HG02973 (cell line): ENCODE results near the gene S100A3.
"Not testable (repeated sequence)": the region's sequence is repeated elsewhere in the genome, so short reads cannot be mapped to it uniquely, and the experiment has no call there.

Experiments
- ATAC-seq: cut with Tn5 transposase; IDR thresholded peaks from one replicate; pipeline ENCODE4 v1.9.1; 2021; ENCODE audit warnings: moderate library complexity; ENCODE audit not compliant: unreplicated experiment

Gene S100A3

DNA sequence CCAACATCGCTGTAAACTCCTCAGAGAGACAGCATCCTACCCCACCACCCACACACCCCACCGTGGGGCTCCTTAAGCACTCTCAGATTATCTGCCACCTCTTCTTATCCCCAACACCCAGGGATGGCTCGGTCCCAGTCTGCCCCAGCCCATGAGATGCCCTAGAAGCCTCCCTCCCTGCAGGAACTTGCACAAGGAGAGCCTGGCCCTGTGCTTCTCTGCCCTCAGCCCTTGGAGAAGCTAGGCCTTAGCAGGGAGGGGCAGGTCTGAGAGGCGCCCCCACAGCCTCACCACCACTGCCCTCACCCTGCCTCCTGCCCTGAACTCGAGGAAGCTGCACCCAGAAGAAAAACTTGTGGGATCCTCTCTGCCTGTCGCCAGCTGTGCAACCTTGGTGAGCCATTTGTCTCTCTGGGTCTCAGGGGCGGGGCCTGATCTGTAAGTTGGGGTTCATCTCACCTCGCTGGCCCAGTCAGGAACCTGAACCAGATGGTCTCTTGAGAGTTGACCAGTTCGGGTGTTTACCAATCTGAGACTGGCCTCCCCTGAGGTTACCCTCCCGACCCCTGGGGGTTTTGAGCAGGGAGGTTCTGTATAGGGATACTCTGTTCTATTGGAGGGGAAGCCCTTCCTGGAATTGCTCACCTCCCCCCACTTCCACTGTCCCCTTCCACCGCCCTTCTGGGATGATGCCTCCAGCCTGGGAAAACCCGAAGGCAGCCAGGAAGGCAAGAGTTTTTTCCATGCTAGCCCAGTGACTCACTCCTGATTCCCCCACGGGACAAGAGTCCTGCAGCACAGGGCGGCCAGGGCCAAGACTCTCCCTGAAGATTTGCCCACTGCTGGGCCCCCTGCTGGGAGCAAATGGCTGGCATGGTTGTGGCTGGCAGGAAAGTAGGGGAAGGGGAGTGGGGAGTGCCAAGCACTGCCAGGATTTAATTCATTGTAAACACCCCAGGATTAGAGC, at the start of gene S100A3:
TSS of gene S100A3 (minus strand) at position 537 of the 967 bp plus-strand sequence. CDS start 773 bp downstream, outside the sequence.
- no peak for ATAC-seq

DNA sequence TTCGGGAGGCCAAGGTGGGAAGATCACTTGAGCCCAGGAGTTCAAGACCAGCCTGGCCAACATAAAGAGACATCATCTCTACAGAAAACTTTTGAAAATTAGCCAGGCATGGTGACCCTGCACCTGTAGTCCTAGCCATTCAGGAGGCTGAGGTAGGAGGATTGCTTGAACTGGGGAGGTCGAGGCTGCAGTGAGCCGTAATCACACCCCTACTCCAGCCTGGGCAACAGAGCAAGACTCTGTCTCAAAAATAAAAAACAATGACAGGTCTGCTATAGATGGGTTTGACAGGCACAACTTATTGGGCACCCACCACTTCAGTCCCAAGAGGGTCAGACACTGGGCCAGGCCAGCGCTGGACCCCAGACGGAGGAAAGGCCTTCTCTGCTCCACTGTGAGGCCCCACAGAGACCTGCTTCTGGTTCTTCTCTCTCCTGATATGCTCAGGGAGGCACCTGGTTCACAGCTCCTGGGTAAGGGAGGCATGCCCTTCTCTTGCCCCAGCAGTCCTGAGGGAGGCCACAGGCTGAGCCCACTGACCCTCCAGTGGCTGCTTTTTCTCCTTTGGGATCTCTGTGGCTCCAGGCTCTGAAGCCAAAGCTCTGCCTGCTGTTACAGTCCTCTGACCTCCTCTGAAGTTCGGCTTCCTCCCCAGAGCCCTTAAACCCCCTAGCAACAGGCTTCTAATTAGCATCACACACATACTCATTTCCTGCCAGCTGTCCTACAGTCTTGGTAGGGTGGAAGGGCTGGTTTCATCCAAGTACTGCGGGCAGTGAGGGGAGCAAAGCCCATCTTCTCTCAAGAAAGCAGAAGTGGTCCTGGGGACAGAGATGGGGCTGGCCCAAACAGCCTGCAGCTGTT, 49.5 kb upstream of the S100A3 start:
- peak; percentile 98 for ATAC-seq

GRCh38 chr1:153597206-153597605, 48.1 kb upstream of the S100A3 start:
- no peak for ATAC-seq

- ATAC-seq, result no peak
Observed at GRCh38 chr1:153592748-153593147, 43.7 kb upstream of the S100A3 start.

GRCh38 chr1:153588482-153588881, 39.4 kb upstream of the S100A3 start:
- no peak for ATAC-seq

DNA sequence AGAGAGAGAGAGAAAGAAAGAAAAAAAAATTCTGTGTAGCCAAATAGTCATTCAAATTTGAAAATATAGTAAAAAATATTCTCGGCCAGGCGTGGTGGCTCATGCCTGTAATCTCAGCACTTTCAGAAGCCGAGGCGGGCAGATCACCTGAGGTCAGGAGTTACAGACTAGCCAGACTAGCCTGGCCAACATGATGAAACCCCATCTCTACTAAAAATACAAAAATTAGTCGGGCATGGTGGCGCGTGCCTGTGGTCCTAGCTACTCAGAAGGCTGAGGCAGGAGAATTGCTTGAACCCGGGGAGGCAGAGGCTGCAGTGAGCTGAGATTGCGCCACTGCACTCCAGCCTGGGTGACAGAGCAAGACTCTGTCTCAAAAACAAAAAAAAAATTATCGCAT, 39.0 kb upstream of the S100A3 start:
- ATAC-seq, result not testable (repeated sequence)

DNA sequence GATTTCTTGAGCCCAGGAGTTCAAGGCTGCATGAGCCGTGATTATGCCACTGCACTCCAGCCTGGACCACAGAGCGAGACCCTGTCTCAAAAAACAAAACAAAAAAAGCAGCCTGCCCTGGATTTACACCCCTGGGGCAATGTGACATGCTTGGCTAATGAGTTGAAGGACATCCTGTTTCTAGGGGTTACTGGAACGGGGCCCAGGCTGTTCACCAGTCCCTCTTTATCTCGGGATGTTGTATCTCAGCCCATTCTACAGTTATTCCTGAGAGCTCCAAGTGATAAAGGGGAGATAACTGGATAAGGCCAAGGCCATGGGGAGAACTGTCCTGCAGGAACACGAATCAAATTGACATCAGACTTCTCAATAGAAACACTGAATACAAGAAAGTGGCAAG, 38.3 kb upstream of the S100A3 start:
- ATAC-seq, result no peak

DNA sequence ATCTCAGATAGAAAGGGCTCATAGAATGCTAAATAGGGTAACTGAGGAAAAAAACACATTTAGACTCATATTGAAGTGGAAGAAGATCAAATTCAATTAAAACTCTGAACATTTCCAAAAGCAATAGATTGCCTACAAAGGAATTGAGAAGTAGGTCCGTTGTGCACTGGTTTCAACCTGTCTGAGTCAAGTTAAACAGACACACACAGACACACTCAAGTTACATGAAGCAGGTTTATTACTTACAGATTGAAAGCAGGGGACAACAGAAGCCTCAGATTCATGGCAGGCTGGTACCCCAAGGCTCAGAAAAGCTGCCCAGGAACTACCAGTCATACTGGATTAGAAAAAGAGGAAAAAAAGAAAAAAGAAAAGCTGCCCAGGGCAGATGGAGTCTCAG, 37.3 kb upstream of the S100A3 start:
- ATAC-seq, result no peak

DNA sequence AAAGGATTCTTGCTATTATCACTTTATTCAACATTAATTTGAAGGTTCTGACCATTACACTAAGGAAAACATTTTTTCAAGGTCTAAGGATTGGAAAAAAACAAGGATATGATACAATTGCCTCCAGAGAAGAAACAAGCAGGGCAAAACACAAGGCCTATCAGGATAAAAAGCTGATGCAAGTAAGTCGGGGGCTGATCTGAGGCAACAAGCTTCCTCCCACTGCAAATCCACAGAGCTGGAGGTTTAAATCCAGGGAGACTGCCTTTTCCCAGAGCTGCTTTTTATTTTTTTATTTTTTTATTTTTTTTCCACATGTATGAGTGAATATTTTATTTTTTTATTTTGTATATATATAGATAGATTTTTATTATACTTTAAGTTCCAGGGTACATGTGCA, 35.9 kb upstream of the S100A3 start:
- no peak for ATAC-seq

DNA sequence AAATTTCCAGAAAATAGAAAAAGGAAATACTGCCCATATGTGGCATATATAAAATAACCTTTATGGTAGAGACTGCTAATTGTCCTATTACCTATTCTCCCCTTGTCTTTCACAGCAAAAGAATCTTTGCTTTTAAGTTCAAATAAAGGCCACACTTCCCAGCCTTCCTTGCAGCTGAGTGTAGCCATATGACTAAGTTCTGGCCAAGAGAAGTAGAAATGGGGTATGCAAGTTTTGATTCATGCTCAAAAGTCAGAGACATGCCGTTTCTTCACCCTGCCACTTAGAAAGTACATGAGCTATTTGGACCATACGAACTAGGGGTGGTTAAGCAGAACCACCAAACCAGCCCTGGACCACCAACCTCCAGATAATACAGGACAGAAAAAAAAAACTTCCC, 34.9 kb upstream of the S100A3 start:
- no peak for ATAC-seq

DNA sequence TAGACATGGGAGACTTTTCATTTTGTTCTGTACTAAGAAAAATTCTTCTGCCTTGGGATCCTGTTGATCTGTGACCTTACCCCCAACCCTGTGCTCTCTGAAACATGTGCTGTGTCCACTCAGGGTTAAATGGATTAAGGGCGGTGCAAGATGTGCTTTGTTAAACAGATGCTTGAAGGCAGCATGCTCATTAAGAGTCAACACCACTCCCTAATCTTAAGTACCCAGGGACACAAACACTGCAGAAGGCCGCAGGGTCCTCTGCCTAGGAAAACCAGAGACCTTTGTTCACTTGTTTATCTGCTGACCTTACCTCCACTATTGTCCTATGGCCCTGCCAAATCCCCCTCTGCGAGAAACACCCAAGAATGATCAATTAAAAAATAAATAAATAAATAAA, 34.5 kb upstream of the S100A3 start:
- ATAC-seq, result not testable (repeated sequence)

GRCh38 chr1:153582836-153583235, 33.8 kb upstream of the S100A3 start:
- not testable (repeated sequence) for ATAC-seq

DNA sequence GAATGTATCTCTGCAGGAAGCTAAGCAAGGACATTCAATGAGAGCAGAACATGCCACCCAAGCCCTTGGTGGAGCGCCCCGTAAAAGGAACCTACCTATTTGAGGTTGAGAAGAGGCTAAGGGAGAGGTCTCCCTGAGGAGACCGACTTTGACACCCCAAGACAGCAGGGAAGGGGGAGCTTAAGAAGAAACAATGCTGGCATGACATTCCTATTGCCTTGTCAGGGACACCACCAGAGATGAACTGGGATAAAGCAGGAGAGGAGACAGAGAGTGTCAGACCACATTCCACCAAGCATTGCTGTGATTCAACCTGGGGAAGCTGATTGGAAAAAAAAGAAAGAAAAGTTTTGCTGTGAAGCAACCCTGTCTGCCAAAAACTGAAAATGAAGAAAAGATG, 29.9 kb upstream of the S100A3 start:
- ATAC-seq, result no peak

GRCh38 chr1:153578490-153578889, 29.4 kb upstream of the S100A3 start:
- ATAC-seq, result no peak

DNA sequence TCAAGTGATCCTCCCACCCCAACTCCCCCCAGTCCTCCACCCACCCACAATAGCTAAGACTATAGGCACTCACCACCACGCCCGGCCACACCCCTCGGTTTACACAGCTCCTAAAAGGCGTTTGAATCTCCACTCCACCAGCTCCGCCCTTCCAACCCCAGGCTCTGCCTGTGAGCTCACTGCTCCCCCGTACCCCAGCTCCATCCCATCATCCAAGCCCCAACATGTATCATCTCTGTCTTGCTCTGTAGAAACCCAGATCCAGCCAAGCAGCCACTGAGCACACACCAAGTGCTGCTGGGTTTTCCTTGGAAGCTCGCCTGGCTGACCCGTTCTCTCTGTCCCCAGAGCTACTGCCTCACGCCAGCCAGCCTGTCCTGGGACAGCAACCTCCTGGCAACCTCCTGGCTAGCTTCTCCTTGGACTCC, 28.6 kb upstream of the S100A3 start:
- ATAC-seq, result no peak

DNA sequence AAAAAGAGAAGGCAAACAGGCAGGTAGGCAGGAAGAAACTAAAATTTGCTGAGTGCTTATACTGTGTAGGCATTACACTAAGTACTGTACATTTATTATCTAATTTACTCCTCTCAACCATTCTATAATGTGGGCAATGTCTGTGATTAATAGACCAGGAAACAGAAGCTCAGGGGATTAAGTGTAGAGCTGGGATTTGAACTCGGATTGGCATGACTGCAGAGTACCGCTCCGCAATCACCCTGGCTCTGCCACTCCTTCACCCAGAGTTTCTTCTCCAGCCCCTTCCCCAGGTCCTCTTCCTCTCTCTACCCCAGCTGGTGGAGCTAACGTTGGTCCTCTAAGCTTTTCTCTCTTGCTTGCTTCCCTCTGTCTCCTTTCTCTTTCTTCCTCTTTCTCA, 28.1 kb upstream of the S100A3 start:
- no peak for ATAC-seq

DNA sequence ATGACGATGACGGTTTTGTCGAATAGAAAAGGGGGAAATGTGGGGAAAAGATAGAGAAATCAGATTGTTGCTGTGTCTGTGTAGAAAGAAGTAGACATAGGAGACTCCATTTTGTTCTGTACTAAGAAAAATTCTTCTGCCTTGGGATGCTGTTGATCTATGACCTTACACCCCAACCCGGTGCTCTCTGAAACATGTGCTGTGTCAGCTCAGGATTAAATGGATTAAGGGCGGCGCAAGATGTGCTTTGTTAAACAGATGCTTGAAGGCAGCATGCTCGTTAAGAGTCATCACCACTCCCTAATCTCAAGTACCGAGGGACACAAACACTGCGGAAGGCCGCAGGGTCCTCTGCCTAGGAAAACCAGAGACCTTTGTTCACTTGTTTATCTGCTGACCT, 26.4 kb upstream of the S100A3 start:
- ATAC-seq, result not testable (repeated sequence)

- not testable (repeated sequence) for ATAC-seq
Observed at GRCh38 chr1:153575081-153575491, 26.0 kb upstream of the S100A3 start.

DNA sequence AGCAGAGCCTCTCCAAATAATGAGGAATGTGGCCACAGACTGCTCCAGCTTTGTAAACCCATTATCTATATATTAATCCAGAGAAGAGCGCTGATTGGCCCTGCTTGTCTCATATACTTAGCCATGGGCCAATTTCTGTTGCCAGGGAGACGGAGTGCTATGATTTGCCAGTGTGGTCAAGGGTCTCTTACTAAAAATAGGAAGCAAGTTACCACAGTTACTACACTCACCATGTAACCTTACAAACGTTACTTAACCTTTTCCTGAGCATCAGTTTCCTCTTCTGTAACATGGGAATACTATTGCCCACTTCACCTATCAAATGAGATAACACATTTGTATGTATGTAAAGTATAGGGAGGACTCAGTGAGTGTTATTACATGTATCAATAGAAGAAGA, 24.3 kb upstream of the S100A3 start:
- ATAC-seq, result no peak

- ATAC-seq, result no peak
Observed at GRCh38 chr1:153572569-153573015, 23.5 kb upstream of the S100A3 start.

DNA sequence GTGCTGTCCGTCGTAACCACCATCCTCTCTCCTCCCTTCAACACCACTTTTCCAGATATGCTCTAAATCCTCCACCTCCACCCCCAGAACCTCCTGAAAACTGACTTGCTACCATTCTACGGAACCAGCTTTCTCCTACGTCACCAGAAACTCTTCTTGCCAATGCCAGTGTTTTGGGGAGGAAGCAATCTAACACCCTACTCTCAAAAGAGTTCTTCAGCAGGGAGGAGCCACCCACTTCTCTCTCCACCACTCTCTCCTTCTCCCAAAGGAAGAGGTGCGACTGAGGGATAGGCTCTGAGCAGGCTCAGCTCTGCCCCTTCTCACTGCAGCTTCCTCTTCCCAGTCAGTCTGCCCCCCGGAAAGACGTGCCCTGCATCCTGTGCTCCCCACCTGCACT, 22.6 kb upstream of the S100A3 start:
- ATAC-seq, result no peak

DNA sequence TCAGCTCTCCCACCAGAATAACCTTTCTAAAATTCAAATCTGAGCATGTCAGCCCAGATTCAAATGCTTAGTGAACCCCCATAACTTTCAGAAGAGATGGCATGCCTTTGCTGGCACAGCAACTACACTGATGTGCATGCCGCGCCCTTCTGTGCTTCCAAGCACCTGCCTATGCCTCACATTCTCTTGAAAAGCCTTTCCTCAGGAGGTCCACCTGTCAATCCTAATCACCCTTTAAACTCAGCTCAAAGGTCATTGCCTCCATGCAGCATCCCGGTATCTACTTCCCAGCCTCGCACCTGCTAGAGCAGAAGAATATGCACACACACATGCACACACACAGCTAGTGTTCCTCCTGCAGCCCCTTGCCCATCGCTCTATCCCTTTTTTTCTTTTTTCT, 21.8 kb upstream of the S100A3 start:
- ATAC-seq, result no peak
